ENCODE measurements around the gene SIMC1.
"Not testable (repeated sequence)": the region's sequence is repeated elsewhere in the genome, so short reads cannot be mapped to it uniquely, and the experiment has no call there.

The SIMC1 gene

GRCh38 chr5:176252171-176252570 is 13.9 kb downstream of the SIMC1 start:
- DNase-seq (ENCODE audit: insufficient read length, low spot score); FAIRE-seq: not testable (repeated sequence)

GRCh38 chr5:176253370-176254065 is 15.3 kb downstream of the SIMC1 start:
- FAIRE-seq = peak; percentile 56
- not testable (repeated sequence) for DNase-seq (ENCODE audit: insufficient read length, low spot score)

DNA sequence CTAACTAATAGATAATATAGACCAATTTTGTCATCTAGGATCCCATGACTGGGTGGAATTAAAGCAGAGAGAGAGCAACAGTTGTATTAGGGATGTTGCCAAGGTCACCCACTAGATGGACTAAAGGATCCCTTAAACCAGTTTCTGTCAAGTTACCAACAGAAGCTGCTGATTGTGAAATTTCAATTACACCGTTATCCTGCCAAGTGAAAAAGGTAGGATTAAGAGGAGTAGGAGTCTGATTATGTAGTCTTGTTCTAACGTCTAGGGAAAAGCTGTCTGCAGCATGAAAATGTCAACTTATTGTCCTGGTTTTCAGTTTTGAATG is 15.8 kb downstream of the SIMC1 start:
- not testable (repeated sequence) for DNase-seq (ENCODE audit: insufficient read length, low spot score)

GRCh38 chr5:176257871-176258505 is 19.8 kb downstream of the SIMC1 start:
- FAIRE-seq = peak; percentile 78
- not testable (repeated sequence) for DNase-seq (ENCODE audit: insufficient read length, low spot score)

More for the DNA sequence above, 15.8 kb downstream of the SIMC1 start:
- FAIRE-seq = peak; percentile 52

DNA sequence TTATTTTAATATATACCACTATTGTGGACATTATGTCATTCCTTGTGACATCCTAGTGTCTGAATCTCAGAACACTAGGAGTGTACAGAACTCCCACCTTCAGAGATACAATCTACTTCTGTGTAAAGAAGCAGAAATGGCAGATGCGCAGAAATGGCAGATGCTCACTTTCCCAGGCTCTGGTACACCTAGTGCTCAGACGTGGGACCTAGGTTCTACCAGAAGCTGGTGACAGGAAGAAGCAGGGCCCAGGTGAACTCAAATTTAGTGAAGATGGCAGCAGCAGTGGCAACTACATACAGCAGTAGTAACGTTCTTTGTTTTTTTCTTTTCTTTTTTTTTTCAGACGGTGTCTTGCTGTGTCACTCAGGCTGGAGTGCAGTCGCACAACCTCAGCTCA is 22.5 kb downstream of the SIMC1 start:
- not testable (repeated sequence) for FAIRE-seq; DNase-seq (ENCODE audit: insufficient read length, low spot score)

DNA sequence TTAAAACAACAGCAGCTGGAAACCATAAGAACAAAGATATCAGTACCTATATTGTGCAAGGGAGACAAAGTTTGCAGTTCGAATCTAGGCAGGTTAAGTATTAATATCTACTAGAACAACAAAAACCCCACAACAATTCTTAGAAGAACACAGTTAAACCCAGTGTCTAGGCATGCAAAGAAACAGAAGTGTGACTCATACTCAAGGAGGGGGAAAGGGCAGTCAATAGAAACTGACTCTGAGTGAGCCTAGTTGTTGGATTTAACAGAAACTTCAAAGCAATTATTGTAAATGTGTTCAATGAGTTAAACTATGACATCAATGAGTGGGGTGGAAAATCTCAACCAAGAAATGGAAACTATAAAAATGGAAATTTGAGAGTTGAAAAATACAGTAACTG is 28.2 kb downstream of the SIMC1 start:
- not testable (repeated sequence) for DNase-seq (ENCODE audit: insufficient read length, low spot score); FAIRE-seq

- not testable (repeated sequence) for DNase-seq (ENCODE audit: insufficient read length, low spot score); FAIRE-seq
These were observed 50.8 kb downstream of the SIMC1 start for GRCh38 chr5:176289018-176289417.

DNA sequence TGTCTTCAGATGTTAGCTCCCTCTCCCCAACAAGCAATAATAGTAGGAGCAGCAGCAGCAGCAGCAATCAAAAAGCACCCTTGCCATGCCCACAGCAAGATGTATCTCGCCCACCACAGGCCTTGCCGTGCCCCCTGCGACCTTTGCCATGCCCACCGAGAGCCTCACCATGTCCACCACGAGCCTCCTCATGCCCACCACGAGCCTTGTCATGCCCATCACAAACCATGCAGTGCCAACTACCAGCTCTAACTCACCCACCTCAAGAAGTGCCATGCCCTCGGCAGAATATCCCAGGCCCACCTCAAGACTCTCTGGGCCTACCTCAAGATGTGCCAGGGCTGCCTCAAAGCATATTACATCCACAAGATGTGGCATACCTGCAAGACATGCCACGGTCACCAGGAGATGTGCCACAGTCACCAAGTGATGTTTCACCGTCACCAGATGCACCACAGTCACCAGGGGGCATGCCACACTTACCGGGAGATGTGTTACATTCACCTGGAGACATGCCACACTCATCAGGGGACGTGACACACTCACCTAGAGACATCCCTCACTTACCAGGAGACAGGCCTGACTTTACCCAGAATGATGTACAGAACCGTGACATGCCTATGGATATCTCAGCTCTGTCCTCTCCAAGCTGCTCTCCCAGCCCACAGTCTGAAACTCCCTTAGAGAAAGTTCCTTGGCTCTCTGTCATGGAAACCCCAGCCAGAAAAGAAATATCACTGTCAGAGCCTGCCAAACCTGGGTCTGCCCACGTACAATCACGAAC is 52.0 kb downstream of the SIMC1 start:
- FAIRE-seq = peak; percentile 72
- DNase-seq (ENCODE audit: insufficient read length, low spot score) = not testable (repeated sequence)

GRCh38 chr5:176305356-176305755 is 67.1 kb downstream of the SIMC1 start:
- not testable (repeated sequence) for DNase-seq (ENCODE audit: insufficient read length, low spot score); FAIRE-seq

DNA sequence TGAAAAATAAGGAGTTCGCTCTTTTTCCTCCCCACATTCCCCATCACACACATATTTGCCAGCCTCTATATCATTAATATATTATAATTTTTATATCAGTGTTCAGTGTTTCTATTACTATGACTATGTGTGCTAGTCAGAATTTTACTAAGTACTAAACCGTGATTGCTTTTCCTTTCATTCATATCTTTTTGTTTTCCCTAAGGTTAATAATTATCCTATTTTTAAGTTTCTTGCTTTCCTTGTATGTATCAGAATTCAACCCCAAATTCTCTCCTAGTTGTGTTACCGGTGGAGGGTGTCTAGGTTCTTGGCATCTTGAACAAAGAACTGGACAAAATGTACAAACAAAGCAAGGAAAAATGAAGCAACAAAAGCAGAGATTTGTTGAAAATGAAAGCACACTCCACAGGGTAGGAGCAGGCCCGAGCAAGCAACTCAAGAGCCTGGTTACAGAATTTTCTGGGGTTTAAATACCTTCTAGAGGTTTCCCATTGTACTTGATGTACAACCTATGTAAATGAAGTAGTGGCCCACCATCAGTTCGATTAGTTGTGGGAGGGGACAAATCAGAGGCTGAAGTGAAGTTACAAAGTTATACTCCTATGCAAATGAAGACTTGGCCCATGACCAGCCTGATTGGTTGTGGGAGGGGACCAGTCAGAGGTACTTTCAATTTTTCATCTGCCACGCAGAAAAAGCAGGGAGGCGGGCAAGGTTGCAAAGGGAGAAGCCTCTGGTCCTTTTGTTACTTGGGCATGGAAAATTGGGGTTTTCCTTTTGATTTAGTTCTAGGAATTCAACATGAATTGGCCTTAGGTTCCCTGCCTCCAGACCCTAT is 79.5 kb downstream of the SIMC1 start:
- FAIRE-seq = no peak
- TF ChIP-seq POLR2AphosphoS5 (IDR thresholded peaks at IDR 0.05; ENCODE audit: low read depth, low read length) (no peak), POU2F2 (IDR thresholded peaks at IDR 0.05; ENCODE audit: low read depth, low read length) (no peak), PAX5 (IDR thresholded peaks at IDR 0.05; ENCODE audit: insufficient read depth, low read length, severe bottlenecking) (no peak), TAF1 (IDR thresholded peaks at IDR 0.05; ENCODE audit: low read depth, low read length) (no peak), SPI1 (IDR thresholded peaks at IDR 0.05; ENCODE audit: low read depth, low read length) (no peak), POLR2A (IDR thresholded peaks at IDR 0.05; ENCODE audit: low read depth, low read length) (no peak)
- no peak for DNase-seq (ENCODE audit: insufficient read length, low spot score)

DNA sequence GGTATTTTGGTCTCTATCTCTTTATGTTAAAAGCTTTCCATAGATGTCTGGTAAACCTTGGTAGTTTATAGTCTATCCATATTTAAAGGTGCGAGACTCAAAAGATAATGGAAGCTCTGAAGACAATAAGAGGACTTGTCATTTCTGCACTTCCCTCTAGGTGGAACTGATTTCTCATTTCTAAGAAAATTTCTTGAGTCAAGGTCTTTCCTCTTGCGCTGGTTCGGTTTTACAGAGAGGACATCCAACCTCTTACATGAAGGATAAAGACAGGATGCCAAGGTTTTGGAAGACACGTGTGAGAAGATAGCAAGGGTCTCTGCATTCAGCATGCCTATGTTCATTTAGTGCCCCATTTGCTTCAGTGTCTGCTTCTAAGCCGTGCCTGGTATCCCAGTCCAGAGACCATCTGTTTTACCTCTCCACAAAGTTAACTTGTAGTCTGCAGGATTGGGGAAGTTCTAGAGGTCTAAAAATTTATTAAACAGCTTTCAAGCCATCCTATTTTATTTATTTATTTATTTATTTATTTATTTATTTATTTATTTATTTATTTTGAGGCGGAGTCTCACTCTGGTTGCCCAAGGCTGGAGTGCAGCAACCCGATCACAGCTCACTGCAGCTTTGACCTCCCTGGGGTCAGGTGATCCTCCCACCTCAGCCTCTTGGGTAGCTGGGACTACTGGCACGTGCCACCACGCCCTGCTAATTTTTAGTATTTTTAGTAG is 81.8 kb downstream of the SIMC1 start:
- no peak for DNase-seq (ENCODE audit: insufficient read length, low spot score)
- no peak for FAIRE-seq
- TF ChIP-seq POLR2A (IDR thresholded peaks at IDR 0.05; ENCODE audit: low read depth, low read length) = no peak
- no peak for TF ChIP-seq TAF1 (IDR thresholded peaks at IDR 0.05; ENCODE audit: low read depth, low read length)
- TF ChIP-seq POU2F2 (IDR thresholded peaks at IDR 0.05; ENCODE audit: low read depth, low read length) = no peak
- no peak for TF ChIP-seq PAX5 (IDR thresholded peaks at IDR 0.05; ENCODE audit: insufficient read depth, low read length, severe bottlenecking)
- TF ChIP-seq SPI1 (IDR thresholded peaks at IDR 0.05; ENCODE audit: low read depth, low read length) = 0 out of 2 replicates have a peak, but pooled peaks have one; percentile 6
- TF ChIP-seq POLR2AphosphoS5 (IDR thresholded peaks at IDR 0.05; ENCODE audit: low read depth, low read length) = no peak
